ENCODE measurements around the gene NDST1.
"Not testable (repeated sequence)": the region's sequence is repeated elsewhere in the genome, so short reads cannot be mapped to it uniquely, and the experiment has no call there.

Gene NDST1

DNA sequence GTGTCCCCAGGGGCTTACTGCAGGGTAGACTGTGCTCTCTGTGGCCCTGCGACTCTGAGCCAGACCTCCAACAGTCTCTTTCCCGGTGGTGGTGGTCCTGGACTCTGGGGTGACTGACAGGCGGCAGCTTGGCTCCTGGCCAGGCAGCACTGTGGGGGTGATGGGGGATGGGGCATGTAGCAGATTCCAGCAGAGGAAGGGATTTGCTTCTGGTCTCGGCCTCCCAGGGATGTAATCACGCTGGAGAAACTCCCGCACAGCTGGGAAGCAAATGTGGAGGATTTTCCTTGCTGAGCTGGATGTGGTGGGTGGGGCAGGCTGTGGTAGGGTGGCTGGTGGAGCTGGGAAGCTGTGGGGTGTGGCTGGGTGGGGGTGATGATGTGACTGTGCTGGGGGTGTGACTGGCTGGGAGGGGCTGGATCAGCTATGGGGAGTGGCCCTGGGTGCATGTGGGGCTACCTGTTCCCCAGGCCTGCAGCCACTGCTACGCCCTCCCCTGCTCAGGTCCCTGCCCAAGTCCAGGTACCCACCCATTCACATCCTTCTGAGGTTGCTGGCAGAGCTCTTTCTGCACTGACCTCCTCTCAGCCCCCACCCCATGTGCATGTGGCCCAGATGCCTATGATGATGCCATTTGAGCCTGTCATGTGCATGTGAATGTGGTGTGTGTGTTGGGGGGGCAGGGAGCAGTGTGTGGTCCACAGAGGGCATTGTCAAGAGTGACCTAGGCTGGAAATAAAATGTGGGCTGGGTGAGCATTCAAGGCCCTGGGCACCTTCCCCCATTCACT is 3.8 kb downstream of the NDST1 start:
- no peak for DNase-seq
- H3K9me3 Mint-ChIP-seq: no peaks in the 10 kb centered on the region
- H3K27me3 Mint-ChIP-seq: no peaks in the 10 kb centered on the region

DNA sequence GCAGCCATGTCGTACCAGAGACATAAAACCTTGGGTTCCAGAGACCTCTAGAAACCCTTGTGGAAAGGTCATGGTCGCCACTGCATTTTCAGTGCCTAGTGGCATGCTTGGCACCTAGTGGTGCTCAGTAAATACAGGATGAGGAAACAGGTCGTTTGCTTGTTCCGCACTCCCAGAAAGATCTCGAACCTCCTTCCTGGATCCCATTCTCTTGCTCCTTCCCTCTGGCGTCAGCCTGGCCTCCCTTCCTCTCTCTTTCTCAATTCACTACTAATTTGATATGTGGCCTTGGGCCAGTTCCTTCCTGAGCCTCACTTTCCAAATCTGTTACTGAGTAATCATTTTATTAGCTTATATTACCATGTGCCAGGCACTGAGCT is 4.4 kb downstream of the NDST1 start:
- Mint-ChIP-seq H3K27me3 (no peaks in the 10 kb centered on the region), H3K27ac (no peak overlapping the region), H3K9me3 (no peaks in the 10 kb centered on the region), H3K4me3 (no peak overlapping the region), H3K4me1 (no peaks in the 10 kb centered on the region)
- no peak for ATAC-seq
- no peak for DNase-seq

More for the DNA sequence above, 3.8 kb downstream of the NDST1 start:
- H3K27ac Mint-ChIP-seq: no peak overlapping the region
- no peak for ATAC-seq
- no peaks in the 10 kb centered on the region for H3K4me1 Mint-ChIP-seq
- no peak overlapping the region for H3K4me3 Mint-ChIP-seq

DNA sequence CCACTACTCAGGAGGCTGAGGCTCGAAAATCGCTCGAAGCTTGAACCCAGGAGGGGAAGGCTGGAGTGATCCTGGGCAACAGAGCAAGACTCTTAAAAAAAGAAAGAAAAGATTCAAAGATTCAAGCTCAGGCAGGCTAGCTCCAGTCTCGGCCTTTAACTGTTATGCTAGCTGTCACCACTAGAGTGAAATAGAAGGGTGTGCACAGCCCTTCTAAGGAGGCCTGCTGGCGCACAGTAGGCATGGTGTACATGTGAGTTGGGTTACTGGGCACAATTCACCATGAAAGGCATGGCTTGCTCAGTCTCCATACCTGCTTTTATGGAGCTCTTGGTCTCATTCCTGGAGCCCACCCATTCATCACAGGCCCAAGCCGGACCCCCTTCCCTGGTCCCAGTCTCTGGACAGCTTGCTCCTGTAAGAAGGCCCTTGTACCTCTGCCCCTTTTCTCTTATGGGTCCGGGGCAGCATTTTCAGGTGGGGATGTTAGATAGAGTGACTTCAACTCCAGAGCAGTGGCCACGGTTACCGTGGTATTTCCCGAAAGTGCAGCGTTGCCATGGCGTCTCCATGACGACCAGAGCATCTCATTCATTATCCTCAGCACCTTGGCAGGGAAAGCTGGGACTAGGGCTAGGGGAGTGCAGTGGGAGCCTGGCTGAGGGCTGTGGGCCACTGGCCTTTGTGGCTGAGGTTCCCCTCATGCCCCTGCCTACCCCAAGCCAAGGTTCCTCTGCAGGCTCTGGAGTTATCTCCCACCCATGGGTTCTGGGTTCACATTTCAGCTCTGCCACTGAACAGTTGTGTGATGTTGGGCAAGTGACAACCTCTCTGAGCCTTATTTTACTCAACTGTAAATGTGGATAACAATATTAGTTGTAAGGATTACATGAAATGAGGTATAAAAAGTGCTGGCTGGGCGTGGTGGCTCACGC is 5.7 kb downstream of the NDST1 start:
- no peak for DNase-seq
- Mint-ChIP-seq H3K4me3 (no peak overlapping the region), H3K4me1 (no peaks in the 10 kb centered on the region), H3K27me3 (no peaks in the 10 kb centered on the region), H3K27ac (peak overlapping the region in 1 of 2 donors; percentile 46), H3K9me3 (no peaks in the 10 kb centered on the region)
- ATAC-seq: no peak

DNA sequence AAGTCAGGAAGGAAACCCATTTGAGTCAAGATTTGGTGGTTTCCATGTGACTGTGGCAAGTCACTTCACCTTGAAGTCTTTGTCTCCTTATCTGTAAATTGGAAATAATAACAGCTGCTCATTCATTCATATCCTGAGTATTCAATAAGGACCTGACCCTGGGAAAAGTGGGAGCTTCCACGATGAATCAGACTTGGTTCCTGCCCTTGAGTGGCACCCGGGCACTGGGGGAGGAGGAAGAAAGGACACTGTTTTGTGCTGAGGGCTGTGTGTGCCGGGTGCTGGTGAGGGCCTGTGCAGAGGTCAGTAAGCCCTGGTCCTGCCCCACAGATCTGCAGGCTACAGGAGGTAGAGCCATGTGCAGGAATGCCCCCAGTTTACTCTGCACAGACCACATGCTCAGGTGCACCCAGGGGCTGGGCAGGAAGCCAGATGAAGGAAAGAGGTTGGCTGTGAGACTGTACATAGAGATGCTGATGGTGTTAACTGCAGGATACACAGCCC is 6.8 kb downstream of the NDST1 start:
- no peaks in the 10 kb centered on the region for H3K27me3 Mint-ChIP-seq
- H3K27ac Mint-ChIP-seq: peak overlapping the region in 1 of 2 donors; percentile 25
- no peaks in the 10 kb centered on the region for H3K4me1 Mint-ChIP-seq
- peak; percentile 42 for ATAC-seq
- no peaks in the 10 kb centered on the region for H3K9me3 Mint-ChIP-seq
- no peak for DNase-seq
- no peak overlapping the region for H3K4me3 Mint-ChIP-seq

DNA sequence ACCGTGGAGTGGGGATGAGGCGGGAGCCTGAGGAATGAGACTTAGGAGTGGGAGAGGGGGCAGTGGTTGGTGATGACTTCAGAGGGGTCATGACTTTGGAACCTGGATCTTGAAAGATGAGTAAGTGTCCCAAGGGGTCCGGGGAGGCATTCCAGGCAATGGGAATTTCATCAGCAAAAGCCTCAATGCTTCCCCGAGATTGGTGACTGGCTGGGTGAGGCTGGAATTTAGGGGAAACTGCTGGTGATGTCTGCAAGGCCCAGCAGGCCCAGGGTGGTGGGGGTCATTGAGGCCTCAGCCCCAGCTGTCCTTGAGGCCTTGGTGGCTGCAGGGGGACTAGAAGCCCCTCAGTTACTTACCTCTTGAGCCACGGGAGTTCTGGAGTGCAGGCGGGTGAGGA is 7.5 kb downstream of the NDST1 start:
- H3K9me3 Mint-ChIP-seq: no peaks in the 10 kb centered on the region
- peak overlapping the region in 1 of 2 donors; percentile 25 for H3K27ac Mint-ChIP-seq
- no peaks in the 10 kb centered on the region for H3K27me3 Mint-ChIP-seq
- ATAC-seq (no peak), DNase-seq (no peak)
- H3K4me3 Mint-ChIP-seq: no peak overlapping the region
- no peaks in the 10 kb centered on the region for H3K4me1 Mint-ChIP-seq

DNA sequence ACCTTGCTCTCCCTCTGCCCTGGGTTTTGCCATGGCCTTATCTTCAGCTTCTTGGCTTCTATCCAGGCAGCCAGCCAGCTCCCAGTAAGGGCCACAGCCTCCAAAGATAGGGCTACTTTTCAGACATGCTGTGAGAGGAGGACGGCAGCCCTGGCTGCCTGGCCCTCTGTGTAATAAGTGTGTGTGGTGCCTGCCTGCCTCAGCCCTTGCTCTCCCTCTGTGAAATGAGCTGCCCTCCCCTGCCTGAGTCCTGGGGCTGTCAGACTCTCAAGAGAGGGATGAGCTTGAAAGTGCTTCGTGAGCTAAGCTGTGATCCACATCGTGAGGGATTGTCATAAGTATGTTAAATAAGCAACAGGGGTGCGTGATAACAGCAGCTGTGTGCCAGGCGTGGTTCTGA is 8.1 kb downstream of the NDST1 start:
- DNase-seq: no peak

DNA sequence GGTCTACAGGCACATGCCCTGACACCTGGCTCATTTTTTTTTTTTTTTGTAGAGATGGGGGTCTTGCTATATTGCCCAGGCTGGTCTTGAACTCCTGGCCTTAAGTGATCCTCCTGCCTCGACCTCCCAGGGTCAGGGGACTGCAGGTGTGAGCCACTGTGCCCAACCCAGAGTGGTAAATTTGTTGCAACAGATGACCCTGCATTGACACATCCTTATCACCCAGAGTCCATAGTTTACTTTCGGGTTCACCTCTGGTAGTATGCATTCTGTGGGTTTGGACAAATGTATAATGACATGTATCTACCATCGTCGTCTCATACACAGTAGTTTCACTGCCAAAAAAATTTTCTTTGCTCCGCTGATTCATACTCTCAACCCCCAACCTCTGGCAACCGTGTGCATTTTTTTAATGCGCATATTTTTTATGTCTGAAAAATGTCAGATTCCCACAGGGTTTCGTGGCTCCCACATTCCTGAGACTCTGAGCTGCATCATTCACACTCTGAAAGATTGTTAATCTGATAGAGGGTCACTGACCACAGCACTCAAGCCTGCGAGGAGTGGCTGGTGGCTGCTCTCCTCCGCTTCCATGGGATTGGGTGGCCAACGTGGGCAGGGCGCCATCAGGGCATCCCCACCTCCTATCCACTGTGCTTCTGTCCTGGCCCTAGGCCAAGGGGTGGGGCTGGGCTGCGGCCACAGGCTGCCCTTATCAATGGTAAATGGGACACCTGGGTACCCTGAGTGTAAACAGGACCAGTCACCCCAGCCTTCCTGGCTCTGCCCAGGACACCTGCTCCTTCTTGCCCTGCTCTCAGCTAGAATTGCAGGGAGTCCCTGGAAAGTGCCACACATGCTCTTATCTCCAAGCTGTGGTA is 9.6 kb downstream of the NDST1 start:
- DNase-seq: no peak
- Mint-ChIP-seq H3K27me3 (no peaks in the 10 kb centered on the region), H3K27ac (no peak overlapping the region), H3K4me1 (no peaks in the 10 kb centered on the region), H3K4me3 (no peak overlapping the region), H3K9me3 (no peaks in the 10 kb centered on the region)
- no peak for ATAC-seq

More for the DNA sequence above, 8.1 kb downstream of the NDST1 start:
- H3K27ac Mint-ChIP-seq: no peak overlapping the region
- H3K27me3 Mint-ChIP-seq: no peaks in the 10 kb centered on the region
- H3K4me1 Mint-ChIP-seq: no peaks in the 10 kb centered on the region
- ATAC-seq: no peak
- no peaks in the 10 kb centered on the region for H3K9me3 Mint-ChIP-seq
- H3K4me3 Mint-ChIP-seq: no peak overlapping the region

DNA sequence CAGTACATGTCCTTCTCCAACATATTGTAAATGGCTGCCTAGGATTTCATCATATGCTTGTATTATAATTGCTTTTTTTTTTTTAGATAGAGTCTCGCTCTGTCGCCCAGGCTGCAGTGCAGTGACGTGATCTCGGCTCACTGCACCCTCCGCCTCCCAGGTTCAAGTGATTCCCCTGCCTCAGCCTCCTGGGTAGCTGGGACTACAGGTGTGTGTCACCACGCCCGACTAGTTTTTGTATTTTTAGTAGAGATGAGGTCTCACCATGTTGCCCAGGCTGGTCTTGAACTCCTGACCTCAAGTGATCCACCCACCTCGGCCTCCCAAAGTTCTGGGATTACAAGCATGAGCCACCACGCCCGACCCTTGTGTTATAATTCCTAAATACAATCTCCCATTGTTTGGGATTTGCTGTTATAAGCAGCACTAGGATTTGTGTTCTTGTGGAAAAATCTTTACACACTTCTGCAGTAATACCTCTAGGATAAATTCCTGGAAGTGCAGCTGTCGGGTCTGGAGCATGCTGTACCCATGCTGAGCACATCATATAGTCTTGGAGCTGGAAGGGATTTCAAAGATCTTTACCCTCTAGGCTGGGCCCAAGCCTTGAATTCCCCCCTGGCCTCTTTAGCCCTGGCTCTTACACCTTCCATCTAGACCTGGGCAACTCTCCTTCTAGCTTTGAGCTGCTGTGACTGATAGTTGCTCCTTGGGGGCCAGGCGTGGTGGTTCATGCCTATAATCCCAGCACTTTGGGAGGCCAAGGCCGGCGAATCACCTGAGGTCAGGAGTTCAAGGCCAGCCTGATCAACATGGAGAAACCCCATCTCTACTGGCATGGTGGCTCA is 11.0 kb downstream of the NDST1 start:
- DNase-seq, H3K27me3 Mint-ChIP-seq, H3K27ac Mint-ChIP-seq, H3K9me3 Mint-ChIP-seq, H3K4me3 Mint-ChIP-seq, H3K4me1 Mint-ChIP-seq, ATAC-seq: not testable (repeated sequence)

DNA sequence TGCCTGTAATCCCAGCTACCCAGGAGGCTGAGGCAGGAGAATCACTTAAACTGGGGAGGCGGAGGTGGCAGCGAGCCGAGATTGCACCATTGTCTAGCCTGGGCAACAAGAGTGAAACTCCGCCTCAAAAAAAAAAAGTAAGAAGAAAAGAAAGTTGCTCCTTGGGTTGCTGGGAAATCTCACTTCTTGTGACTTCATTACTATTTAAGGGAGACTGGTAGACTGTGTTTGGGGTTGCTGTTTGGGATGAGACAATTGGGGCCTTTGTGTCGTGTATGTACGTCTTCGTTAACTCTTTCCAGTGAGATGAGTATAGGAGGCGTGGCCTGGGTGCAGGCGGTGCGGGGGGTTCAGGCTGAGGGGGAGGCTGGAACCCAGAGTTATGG is 11.6 kb downstream of the NDST1 start:
- no peak overlapping the region for H3K27ac Mint-ChIP-seq
- ATAC-seq: no peak
- no peak overlapping the region for H3K4me3 Mint-ChIP-seq
- H3K9me3 Mint-ChIP-seq: no peaks in the 10 kb centered on the region
- H3K4me1 Mint-ChIP-seq: no peaks in the 10 kb centered on the region
- DNase-seq: no peak
- no peaks in the 10 kb centered on the region for H3K27me3 Mint-ChIP-seq

DNA sequence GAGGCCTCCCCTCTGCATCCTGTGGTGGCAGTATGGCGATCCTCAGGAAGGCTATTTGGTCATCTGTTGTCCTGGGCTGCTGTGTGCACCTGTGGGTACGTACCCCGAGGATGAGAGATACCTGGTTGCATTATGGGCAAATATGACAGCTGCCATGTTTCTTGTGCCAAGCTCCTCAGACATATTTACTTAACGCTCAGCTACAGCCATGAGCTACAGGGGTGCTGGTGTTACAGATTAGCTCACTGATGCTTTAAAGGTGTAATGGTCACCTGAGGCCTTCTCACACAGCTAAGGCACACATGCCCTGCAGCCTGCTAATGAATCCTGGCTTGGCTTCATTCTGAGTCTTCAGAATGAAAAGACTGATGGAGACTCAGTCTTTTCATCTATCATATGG is 12.0 kb downstream of the NDST1 start:
- Mint-ChIP-seq H3K27me3 (no peaks in the 10 kb centered on the region), H3K27ac (no peak overlapping the region), H3K4me1 (no peaks in the 10 kb centered on the region), H3K4me3 (no peak overlapping the region), H3K9me3 (no peaks in the 10 kb centered on the region)
- ATAC-seq: no peak
- no peak for DNase-seq

DNA sequence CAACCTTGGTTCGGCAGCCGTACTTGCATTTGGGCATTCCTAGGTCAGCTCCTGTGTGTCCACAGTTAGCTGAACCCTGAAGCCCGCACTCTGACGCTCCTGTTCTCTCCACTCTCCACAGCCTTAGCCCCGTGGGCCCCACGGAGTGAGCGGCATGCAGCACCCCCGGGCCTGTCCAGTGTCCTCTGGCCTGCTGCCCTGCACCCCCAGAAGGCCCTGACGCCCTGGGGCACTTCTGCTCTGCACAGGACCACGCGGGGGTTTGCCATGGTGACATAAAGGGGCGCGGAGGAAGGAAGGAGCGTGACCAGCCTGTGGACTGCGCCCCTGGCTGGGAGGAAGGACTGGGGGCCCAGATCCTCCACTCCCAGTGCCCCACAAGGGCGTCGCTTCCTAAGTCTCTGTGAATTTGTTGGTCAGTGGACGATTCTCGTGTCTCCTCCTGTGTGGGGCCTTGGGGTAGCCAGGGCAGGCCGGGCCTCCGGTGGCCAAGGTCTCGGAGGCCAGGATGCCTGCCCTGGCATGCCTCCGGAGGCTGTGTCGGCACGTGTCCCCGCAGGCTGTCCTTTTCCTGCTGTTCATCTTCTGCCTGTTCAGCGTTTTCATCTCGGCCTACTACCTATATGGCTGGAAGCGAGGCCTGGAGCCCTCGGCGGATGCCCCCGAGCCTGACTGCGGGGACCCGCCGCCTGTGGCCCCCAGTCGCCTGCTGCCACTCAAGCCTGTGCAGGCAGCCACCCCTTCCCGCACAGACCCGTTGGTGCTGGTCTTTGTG is 13.0 kb downstream of the NDST1 start:
- H3K9me3 Mint-ChIP-seq: no peaks in the 10 kb centered on the region
- no peak overlapping the region for H3K4me3 Mint-ChIP-seq
- H3K27ac Mint-ChIP-seq: no peak overlapping the region
- DNase-seq (no peak), ATAC-seq (peak; percentile 21)
- H3K27me3 Mint-ChIP-seq: no peaks in the 10 kb centered on the region
- no peaks in the 10 kb centered on the region for H3K4me1 Mint-ChIP-seq

DNA sequence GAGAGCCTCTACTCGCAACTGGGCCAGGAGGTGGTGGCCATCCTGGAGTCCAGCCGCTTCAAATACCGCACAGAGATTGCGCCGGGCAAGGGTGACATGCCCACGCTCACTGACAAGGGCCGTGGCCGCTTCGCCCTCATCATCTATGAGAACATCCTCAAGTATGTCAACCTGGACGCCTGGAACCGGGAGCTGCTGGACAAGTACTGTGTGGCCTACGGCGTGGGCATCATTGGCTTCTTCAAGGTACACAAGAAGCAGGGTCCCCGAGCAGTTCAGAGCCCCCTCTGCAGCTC is 13.5 kb downstream of the NDST1 start:
- Mint-ChIP-seq H3K27ac (no peak overlapping the region), H3K27me3 (no peaks in the 10 kb centered on the region)
- no peak for ATAC-seq

DNA sequence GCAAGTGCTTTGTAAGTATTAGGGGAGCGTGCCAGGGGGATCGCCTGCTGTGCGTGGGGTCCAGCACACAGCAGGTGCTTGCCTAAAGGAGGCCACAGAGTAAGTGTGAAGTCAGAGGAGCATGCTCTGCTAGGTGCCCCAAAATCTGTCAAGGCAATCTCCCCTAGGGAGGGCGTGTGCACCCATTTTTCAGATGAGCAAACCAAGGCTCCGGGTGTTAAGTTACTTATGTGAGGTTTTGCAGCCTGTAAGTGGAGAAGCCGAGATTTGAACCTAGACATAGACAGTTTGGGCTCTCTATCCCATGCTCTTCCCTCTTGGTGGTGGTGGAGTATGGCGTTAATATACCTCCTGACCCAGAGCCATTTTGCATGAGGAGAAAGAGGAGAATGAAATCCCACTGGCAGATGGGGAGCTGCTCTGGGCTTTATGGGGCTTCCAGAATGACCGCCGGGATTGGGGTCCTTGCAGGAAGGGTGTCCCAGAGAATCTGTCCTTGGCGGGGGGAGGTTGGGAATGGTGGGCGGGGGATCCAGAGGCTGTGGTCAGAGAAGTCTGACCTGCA is 14.1 kb downstream of the NDST1 start:
- Mint-ChIP-seq H3K4me1 (no peaks in the 10 kb centered on the region), H3K27me3 (no peaks in the 10 kb centered on the region), H3K4me3 (no peak overlapping the region), H3K27ac (no peak overlapping the region), H3K9me3 (no peaks in the 10 kb centered on the region)
- DNase-seq (no peak), ATAC-seq (no peak)

More for the DNA sequence above, 13.5 kb downstream of the NDST1 start:
- H3K4me1 Mint-ChIP-seq: no peaks in the 10 kb centered on the region
- no peak for DNase-seq
- H3K9me3 Mint-ChIP-seq: no peaks in the 10 kb centered on the region
- no peak overlapping the region for H3K4me3 Mint-ChIP-seq

Measured in stimulated activated naive CD8-positive, alpha-beta T cell treated with anti-CD3 and anti-CD28 coated beads, Interleukin-15, amount 100 ng/mL, for 72 hours (primary cell).